ENCODE data around the gene ADAMTS2.

DNA sequence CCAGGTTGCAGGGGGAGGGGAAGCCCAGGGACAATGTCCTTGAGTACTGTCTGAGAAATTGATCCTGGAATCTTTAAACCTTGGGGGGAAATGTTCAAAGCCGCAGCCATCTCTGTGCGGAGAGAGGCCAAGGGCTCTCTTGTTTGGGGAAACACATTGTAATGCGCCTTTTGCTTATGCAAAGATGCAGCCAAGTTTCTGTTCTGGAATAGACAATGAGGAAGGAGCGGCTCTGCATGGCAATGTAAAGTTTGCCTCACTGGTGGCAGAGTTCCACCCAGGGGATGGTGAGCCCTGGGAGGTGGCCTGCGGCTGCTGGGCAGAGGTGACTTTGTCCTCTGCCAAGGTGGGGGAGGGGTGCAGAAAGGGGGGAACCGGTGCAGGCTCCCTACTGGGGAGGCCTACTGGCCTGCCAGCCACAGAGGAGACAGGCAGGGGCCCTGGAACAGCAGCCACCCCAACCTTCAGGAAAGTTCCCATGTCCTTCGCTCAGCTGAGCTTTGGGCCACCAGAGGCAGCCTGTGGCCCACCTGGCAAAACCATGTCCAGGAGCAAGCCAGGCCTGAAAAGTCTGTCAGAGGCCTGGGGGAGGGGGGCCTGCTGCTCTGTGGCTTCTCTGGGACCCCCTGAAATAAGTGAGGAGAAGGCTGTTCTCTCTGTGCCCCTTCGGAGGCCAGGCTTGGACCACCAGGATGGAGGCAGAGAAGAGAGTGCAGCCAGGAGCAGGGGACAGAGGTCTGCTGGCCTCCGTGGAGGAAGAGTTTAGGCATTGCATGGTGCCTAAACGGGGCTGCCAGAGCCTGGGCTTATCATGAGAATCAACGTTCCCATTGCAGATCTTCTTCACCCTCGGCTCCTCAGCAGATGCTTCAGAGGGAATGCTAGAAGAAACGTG, 157.3 kb downstream of the ADAMTS2 start:
- TF ChIP-seq, protein P1, sequence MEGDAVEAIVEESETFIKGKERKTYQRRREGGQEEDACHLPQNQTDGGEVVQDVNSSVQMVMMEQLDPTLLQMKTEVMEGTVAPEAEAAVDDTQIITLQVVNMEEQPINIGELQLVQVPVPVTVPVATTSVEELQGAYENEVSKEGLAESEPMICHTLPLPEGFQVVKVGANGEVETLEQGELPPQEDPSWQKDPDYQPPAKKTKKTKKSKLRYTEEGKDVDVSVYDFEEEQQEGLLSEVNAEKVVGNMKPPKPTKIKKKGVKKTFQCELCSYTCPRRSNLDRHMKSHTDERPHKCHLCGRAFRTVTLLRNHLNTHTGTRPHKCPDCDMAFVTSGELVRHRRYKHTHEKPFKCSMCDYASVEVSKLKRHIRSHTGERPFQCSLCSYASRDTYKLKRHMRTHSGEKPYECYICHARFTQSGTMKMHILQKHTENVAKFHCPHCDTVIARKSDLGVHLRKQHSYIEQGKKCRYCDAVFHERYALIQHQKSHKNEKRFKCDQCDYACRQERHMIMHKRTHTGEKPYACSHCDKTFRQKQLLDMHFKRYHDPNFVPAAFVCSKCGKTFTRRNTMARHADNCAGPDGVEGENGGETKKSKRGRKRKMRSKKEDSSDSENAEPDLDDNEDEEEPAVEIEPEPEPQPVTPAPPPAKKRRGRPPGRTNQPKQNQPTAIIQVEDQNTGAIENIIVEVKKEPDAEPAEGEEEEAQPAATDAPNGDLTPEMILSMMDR (IDR thresholded peaks at IDR 0.05 in 2 of 3, conservative IDR thresholded peaks at IDR 0.05 in 1 of 3; ENCODE audit: borderline replicate concordance in 1 of 3, insufficient read depth in 1 of 3, low read depth in 2 of 3, low read length in 2 of 3), result no peak
- no peak for TF ChIP-seq POLR2AphosphoS5 (IDR thresholded peaks at IDR 0.05; ENCODE audit: low read depth, low read length)
- no peak for TF ChIP-seq SIN3A (IDR thresholded peaks at IDR 0.05; ENCODE audit: low read depth)
- no peak for TF ChIP-seq EZH2 (IDR thresholded peaks at IDR 0.05)
- TF ChIP-seq POLR2A (IDR thresholded peaks at IDR 0.05; ENCODE audit: borderline replicate concordance, extremely low read depth, insufficient read depth, insufficient read length), result no peak
- no peak for TF ChIP-seq ZNF274 (IDR thresholded peaks at IDR 0.05; ENCODE audit: low read depth, low read length)
- TF ChIP-seq YY1 (IDR thresholded peaks at IDR 0.05; ENCODE audit: extremely low read depth, insufficient replicate concordance, low read depth, low read length), result no peak
- no peak for TF ChIP-seq CEBPB (IDR thresholded peaks at IDR 0.05; ENCODE audit: low read depth)
- TF ChIP-seq REST (IDR thresholded peaks at IDR 0.05; ENCODE audit: low read depth), result no peak
- TF ChIP-seq, protein P2, sequence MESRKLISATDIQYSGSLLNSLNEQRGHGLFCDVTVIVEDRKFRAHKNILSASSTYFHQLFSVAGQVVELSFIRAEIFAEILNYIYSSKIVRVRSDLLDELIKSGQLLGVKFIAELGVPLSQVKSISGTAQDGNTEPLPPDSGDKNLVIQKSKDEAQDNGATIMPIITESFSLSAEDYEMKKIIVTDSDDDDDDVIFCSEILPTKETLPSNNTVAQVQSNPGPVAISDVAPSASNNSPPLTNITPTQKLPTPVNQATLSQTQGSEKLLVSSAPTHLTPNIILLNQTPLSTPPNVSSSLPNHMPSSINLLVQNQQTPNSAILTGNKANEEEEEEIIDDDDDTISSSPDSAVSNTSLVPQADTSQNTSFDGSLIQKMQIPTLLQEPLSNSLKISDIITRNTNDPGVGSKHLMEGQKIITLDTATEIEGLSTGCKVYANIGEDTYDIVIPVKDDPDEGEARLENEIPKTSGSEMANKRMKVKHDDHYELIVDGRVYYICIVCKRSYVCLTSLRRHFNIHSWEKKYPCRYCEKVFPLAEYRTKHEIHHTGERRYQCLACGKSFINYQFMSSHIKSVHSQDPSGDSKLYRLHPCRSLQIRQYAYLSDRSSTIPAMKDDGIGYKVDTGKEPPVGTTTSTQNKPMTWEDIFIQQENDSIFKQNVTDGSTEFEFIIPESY (IDR thresholded peaks at IDR 0.05; ENCODE audit: extremely low read depth, insufficient replicate concordance, low read length), result no peak
- no peak for TF ChIP-seq JUND (IDR thresholded peaks at IDR 0.05)
- no peak for TF ChIP-seq MAX (IDR thresholded peaks at IDR 0.05)
- TF ChIP-seq ATF3 (IDR thresholded peaks at IDR 0.05), result no peak

Measured in HCT116 (cell line).